ENCODE data around the gene TENM4. TPM values are rescaled to one million over a fixed set of nuclear protein-coding genes. Genes with fewer than 3 reads are reported as not detected.

TENM4 gene
- total and polyA plus RNA-seq, 4 donors: 0.02 to 0.33 (median 0.14) TPM

DNA sequence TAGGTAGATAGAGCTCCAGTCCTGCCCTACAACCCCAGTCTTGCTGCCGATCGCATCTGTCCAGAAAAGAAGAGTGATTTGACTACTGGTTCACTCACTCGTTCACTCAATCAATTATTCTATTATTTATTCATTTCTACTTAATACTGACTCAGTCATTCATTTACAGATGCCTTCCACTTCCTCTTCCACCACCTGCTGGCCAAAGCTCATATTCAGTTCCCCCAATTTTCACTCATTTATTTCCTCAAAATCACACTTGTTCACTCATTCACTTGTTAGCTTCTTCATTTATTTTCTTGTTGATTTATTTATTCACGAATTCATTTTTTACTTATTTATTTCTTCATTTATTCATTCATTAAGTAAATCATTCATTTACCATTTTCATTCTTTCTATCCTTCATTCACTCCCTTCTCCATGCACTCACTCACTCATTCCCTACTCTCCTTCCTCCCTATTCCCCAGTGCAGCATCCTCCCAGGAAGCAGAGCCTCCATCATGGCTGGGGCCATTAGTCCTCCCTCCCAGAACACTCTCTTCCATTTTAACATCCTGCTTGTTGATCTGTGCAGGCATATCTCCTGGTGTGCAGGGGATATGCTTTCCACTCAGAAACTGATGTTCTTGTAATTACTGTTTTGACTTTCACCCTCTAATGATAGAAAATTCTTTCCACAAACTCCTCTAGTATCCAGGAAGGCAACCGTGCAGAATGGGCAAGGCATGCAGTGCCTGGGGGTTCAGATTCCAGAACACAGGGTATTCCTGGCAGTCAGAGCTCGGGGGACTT lies 281.0 kb downstream of the TENM4 start (continued):
- no peak for TF ChIP-seq JUND (IDR thresholded peaks at IDR 0.05)

DNA sequence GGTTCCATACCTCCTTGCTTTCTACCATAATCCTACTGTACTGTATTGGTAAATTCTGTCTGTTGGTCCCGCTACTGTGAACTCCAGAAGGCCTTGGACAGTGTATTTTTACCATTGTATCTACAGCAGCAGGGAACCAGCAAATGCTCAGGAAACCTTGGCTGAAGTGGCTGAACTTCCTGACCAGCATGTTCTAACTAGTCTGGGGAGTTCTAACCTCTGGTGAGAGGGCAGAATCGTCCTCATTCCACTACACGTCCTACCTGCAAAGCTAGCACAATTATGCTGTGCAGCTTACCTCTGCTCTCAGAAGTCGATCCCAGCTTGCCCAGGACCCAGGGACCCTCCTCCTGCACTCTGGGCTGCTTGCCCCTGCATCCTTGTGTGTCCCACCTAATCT lies 283.1 kb downstream of the TENM4 start:
- H3K27me3 ChIP-seq (ENCODE audit: control insufficient read depth in 4 of 4, insufficient read depth in 4 of 4, low read length in 3 of 4): no peaks in the 10 kb centered on the region
- H3K9me3 ChIP-seq (ENCODE audit: control insufficient read depth in 4 of 4, low read length in 3 of 4): no peaks in the 10 kb centered on the region
- H3K27ac ChIP-seq (ENCODE audit: low read depth in 1 of 2, low read length in 2 of 2): no peak overlapping the region
- no peak overlapping the region for H3K4me3 ChIP-seq (ENCODE audit: low read depth in 1 of 3, low read length in 3 of 3)
- no peaks in the 10 kb centered on the region for H3K4me1 ChIP-seq (ENCODE audit: control insufficient read depth in 4 of 4, insufficient read depth in 4 of 4, low read length in 3 of 4)
- TF ChIP-seq HNF4G (IDR thresholded peaks at IDR 0.05) (no peak), JUND (IDR thresholded peaks at IDR 0.05) (no peak), MAX (IDR thresholded peaks at IDR 0.05) (no peak), TAF1 (conservative IDR thresholded peaks at IDR 0.05) (no peak), RAD21 (IDR thresholded peaks at IDR 0.05) (no peak), HNF4A (conservative IDR thresholded peaks at IDR 0.05) (no peak), NR2F2 (IDR thresholded peaks at IDR 0.05) (no peak), SP1 (IDR thresholded peaks at IDR 0.05) (no peak), EGR1 (IDR thresholded peaks at IDR 0.05; ENCODE audit: low read depth in 2 of 2) (no peak), GABPA (IDR thresholded peaks at IDR 0.05 in 1 of 2, conservative IDR thresholded peaks at IDR 0.05 in 1 of 2) (no peak), YY1 (IDR thresholded peaks at IDR 0.05) (no peak), RXRA (IDR thresholded peaks at IDR 0.05) (no peak), ATF3 (IDR thresholded peaks at IDR 0.05) (no peak), FOXA2 (IDR thresholded peaks at IDR 0.05) (no peak), ZBTB33 (IDR thresholded peaks at IDR 0.05) (no peak), FOXA1 (IDR thresholded peaks at IDR 0.05) (no peak)
- TF ChIP-seq, protein P1, sequence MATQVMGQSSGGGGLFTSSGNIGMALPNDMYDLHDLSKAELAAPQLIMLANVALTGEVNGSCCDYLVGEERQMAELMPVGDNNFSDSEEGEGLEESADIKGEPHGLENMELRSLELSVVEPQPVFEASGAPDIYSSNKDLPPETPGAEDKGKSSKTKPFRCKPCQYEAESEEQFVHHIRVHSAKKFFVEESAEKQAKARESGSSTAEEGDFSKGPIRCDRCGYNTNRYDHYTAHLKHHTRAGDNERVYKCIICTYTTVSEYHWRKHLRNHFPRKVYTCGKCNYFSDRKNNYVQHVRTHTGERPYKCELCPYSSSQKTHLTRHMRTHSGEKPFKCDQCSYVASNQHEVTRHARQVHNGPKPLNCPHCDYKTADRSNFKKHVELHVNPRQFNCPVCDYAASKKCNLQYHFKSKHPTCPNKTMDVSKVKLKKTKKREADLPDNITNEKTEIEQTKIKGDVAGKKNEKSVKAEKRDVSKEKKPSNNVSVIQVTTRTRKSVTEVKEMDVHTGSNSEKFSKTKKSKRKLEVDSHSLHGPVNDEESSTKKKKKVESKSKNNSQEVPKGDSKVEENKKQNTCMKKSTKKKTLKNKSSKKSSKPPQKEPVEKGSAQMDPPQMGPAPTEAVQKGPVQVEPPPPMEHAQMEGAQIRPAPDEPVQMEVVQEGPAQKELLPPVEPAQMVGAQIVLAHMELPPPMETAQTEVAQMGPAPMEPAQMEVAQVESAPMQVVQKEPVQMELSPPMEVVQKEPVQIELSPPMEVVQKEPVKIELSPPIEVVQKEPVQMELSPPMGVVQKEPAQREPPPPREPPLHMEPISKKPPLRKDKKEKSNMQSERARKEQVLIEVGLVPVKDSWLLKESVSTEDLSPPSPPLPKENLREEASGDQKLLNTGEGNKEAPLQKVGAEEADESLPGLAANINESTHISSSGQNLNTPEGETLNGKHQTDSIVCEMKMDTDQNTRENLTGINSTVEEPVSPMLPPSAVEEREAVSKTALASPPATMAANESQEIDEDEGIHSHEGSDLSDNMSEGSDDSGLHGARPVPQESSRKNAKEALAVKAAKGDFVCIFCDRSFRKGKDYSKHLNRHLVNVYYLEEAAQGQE (IDR thresholded peaks at IDR 0.05): no peak
- TF ChIP-seq, protein P2, sequence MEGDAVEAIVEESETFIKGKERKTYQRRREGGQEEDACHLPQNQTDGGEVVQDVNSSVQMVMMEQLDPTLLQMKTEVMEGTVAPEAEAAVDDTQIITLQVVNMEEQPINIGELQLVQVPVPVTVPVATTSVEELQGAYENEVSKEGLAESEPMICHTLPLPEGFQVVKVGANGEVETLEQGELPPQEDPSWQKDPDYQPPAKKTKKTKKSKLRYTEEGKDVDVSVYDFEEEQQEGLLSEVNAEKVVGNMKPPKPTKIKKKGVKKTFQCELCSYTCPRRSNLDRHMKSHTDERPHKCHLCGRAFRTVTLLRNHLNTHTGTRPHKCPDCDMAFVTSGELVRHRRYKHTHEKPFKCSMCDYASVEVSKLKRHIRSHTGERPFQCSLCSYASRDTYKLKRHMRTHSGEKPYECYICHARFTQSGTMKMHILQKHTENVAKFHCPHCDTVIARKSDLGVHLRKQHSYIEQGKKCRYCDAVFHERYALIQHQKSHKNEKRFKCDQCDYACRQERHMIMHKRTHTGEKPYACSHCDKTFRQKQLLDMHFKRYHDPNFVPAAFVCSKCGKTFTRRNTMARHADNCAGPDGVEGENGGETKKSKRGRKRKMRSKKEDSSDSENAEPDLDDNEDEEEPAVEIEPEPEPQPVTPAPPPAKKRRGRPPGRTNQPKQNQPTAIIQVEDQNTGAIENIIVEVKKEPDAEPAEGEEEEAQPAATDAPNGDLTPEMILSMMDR (IDR thresholded peaks at IDR 0.05; ENCODE audit: low read depth, low read length, missing input control): no peak
- H3K9ac ChIP-seq (ENCODE audit: low read depth in 1 of 2, low read length in 2 of 2): no peak overlapping the region
- DNase-seq (ENCODE audit: low spot score): no peak
- no peaks in the 10 kb centered on the region for H3K36me3 ChIP-seq (ENCODE audit: control insufficient read depth in 4 of 4, insufficient read depth in 3 of 4, low read depth in 1 of 4, low read length in 3 of 4)
- WGBS: 58% methylated on average over 4 of the region's 4 CpGs
